GM19035 (cell line): ENCODE results near the gene PNPLA7.
A peak's percentile ranks its signal among the peaks of the same experiment; 100 is the strongest.
"Not testable (repeated sequence)": the region's sequence is repeated elsewhere in the genome, so short reads cannot be mapped to it uniquely, and the experiment has no call there.

Experiments
- ATAC-seq: cut with Tn5 transposase; IDR thresholded peaks from one replicate; pipeline ENCODE4 v1.9.1; 2021; ENCODE audit not compliant: unreplicated experiment

Gene PNPLA7

GRCh38 chr9:137575716-137576411 is 25.7 kb upstream of the PNPLA7 start:
- no peak for ATAC-seq

GRCh38 chr9:137575364-137575715 is 25.1 kb upstream of the PNPLA7 start:
- ATAC-seq: no peak

DNA sequence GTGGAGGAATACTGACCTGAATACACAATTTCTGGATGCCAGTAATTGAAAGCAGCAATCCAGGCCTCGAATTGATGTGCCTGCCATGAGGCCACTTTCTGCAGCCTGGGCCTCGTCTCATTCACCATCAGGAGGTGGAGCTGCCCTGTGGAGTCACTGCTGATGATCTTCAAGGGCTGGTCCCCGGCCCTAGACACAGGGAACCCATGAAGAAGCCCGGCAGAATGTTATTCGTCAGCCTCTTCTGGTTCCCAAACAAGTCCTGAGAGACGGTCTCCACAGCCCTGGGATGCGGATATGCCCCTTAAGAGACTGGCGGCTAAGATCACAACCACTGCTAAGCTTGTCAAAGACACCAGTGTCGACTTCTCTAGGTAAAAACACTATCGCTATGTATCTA is 24.0 kb upstream of the PNPLA7 start:
- no peak for ATAC-seq

- no peak for ATAC-seq
These were observed 20.4 kb upstream of the PNPLA7 start for GRCh38 chr9:137570566-137570965.

DNA sequence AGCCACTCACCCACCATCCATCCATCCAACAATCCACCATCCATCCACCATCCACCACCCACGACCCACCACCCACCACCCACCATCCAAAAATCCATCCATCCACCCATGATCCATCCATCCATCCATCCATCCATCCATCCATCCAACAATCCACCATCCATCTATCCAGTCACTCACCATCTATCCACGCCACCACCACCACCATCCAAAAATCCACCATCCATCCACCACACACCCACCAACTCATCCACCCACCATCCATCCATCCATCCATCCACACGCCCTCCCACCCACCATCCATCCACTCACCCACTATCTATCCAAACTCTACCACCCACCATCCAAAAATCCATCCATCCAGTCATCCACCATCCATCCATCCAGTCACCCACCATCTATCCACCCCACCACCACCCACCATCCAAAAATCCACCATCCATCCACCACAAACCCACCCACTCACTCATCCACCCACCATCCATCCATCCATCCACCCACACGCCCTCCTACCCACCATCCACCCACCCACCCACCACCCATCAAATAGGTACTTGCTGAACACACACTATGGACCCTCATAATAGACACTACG is 19.5 kb upstream of the PNPLA7 start:
- no peak for ATAC-seq

DNA sequence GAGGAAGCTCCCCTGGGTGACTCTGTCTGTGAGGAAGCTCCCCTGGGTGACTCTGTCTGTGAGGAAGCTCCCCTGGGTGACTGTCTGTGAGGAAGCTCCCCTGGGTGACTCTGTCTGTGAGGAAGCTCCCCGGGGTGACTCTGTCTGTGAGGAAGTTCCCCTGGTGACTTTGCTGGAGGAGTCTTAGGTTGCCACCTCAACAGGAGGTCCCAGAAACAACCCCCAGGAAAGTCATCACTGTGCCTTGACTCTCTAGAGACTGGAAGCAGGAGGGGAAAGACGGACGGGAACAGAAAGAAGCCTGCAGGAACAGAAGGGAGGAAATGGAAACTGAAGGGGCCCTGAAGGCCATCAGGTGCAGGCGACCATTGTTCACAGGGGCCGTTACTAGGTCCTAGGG is 18.2 kb upstream of the PNPLA7 start:
- ATAC-seq: not testable (repeated sequence)

DNA sequence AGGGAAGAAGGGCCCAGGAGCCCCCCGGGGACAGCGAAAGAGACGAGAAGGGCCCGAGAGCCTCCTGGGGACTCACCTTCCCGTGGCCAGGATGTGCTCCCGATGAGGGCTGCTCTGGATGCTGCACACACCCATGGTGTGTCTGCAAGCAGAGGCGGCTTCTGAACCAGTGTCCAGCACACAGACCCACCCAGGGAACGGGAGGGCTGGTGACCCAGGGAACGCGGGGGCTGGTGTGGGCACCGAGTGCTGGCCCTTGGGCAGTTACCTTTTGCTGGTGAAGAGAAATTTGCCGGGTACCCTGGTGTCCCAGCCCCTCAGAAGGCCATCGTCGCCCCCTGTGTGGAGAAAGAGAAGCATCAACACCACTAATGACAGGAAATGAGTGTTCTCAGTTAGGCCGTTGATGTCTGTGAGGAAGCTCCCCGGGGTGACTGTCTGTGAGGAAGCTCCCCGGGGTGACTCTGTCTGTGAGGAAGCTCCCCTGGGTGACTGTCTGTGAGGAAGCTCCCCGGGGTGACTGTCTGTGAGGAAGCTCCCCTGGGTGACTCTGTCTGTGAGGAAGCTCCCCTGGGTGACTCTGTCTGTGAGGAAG is 14.7 kb upstream of the PNPLA7 start:
- no peak for ATAC-seq

GRCh38 chr9:137564134-137564533 is 13.9 kb upstream of the PNPLA7 start:
- no peak for ATAC-seq

DNA sequence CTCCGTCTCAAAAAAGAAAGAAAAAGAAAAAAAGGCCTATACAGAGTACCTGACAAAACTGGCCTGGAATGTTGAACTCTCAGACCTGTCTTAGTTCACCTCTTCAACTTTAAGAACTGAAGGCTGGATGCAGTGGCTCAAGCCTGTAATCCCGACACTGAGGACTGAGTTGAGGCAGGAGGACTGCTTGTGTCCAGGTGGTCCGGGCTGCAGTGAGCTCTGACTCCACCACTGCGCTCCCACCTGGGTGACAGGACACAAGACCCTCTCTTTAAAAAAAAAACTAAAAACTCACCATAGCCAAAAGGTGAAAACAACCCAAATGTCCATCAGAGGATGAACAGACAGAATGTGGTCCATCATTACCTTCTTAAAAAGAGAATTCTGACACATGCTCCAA is 7.9 kb upstream of the PNPLA7 start:
- no peak for ATAC-seq

GRCh38 chr9:137556069-137556838 is 6.1 kb upstream of the PNPLA7 start:
- ATAC-seq: no peak

DNA sequence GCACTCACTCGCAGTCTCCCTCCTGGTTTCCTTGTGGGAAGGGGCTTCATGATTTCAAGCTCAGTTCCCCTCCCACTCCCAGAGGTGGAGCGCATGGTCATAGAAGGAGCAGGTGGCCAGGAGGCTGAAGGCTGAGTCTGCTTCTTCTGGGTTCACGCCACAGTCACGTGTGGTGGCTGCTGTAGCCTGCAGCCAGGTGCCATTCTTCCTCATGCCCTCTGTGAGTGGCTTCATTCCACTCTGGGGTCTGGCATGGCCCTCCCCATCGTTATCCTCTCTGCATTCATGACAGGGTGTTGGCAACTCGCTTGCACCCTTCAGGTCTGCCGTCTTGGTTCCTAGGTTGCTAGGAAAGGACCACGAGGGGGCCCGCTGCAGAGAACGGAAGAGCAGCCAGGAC is 5.0 kb upstream of the PNPLA7 start:
- no peak for ATAC-seq

DNA sequence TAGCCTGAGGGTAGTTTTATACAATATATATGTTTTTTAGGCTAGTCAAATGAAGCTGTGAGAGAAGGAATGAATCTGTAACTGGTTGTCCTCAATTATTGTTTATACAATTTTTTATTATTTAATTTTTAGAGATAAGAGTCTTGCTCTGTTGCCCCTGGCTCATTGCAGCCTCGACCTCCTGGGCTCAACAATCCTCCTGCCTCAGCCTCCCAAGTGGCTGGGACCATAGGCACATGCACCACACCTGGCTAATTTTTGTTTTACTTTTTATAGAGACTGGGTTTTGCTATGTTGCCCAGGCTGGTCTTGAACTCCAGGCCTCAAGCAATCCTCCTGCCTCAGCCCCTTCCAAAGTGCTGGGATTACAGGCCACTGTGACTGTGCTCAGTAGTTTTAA is 4.1 kb upstream of the PNPLA7 start:
- ATAC-seq: no peak

- not testable (repeated sequence) for ATAC-seq
These were observed 3.5 kb upstream of the PNPLA7 start for GRCh38 chr9:137553654-137554053.

DNA sequence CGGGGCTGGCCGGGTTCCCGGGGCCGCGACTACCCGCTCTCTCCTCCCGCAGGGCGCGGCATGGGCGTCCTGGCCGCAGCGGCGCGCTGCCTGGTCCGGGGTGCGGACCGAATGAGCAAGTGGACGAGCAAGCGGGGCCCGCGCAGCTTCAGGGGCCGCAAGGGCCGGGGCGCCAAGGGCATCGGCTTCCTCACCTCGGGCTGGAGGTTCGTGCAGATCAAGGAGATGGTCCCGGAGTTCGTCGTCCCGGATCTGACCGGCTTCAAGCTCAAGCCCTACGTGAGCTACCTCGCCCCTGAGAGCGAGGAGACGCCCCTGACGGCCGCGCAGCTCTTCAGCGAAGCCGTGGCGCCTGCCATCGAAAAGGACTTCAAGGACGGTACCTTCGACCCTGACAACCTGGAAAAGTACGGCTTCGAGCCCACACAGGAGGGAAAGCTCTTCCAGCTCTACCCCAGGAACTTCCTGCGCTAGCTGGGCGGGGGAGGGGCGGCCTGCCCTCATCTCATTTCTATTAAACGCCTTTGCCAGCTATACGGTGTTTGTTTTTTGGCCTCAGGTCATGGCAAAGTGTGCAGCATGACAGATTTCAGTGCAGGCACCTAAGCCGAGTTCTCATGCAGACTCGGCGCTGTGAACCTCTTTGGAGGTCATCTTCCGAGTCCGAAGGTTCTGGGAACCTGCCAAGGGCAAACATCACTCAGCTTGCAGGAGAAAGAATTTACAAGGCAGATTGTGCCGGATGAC is 2.0 kb upstream of the PNPLA7 start:
- peak; percentile 10 for ATAC-seq

DNA sequence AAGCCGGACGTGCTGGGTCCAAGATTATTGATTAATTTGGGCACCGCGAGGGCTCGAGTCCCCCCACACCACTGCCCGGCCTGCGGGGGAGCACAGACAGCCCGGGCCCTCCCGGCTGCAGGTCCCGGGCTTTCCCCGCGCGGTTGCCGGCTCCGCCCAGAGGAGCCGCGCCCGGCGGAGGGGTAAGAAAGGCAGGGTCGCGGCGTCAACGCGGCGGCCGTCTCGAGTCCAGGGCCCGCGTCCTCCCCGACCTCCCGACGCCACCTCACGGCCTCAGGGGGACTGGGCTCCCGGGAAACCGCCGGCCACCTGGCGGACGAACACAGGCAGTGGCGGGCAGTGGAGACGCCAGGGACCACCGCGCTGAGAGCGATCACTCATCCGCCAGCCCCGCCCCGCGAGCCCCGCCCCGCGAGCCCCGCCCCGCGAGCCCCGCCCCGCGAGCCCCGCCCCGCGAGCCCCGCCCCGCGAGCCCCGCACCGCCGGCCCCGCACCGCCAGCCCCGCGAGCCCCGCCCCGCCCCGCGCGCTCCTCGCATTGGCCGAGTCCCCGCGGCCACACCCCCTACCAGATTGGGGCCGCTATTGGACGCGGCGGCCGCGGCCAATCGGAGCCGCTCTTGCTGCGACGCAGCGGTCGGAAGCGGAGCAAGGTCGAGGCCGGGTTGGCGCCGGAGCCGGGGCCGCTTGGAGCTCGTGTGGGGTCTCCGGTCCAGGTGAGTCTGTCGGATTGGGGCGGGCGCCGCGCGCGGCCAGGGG is 1.2 kb upstream of the PNPLA7 start, which contains the start of gene MRPL41:
MRPL41 (plus strand) TSS at position 616 of the 758 bp plus-strand sequence. CDS start 203 bp downstream, outside the sequence.
- peak; percentile 80 for ATAC-seq

GRCh38 chr9:137550958-137551263 is 709 bp upstream of the PNPLA7 start:
- ATAC-seq: not testable (repeated sequence)

DNA sequence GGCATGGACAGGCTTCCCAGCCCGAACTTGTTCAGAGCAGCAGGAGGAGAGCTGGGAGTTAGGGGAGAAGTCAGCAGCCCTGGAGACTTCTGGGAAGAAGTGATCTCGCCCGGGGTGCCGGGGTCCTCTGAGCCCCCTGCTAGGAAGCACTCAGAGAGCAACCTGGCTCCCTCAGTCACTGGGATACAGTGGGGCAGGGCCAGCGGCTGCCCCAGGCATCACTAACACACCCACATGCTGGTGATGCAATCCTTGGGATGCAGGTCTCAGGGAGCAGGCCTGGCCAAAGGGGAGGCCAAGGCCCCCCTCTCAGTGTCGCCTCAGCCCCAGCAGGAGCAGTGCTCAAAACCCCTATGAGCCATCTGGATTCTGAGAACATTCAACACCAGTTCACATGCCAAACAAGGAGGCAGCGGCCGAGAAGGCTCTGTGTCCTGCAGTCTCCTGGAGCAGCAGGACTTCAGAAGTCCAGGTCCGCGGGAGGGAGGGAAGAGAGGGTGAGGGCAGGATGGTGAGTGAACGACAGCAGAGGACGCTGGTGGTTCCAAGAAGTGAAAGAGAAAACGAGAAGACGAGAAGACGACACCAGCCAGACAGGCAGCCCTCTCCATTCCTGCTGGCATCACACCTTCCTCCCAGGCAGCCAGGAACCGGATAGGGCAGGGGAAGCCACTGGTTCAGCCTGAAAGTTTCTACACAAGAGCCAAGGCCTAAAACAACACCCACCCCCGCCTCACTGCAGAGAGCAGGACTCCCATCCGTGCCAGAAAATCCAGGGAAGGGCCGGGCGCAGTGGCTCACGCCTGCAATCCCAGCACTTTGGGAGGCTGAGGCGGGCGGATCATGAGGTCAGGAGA is 2.3 kb downstream of the PNPLA7 start:
- no peak for ATAC-seq

DNA sequence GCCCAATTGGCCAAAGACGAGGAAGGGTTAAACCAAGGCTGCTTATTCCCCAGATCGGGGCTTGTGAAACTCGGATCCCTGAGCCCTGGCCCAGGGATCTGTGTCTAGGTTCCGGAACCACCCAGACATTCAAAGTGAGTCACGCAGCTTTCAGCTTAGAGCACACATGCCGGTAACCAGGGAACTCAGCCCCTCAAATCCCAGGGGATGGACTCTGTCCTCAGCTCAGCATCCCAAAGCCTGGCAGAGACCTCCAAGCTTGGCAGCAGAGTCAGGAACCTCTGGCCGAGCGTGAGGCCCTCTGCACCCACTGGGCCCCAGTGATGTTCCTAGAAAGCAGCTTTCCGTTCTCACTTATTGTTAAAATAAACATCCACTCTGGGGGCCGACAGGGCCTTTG is 5.1 kb downstream of the PNPLA7 start:
- ATAC-seq: no peak

- ATAC-seq: no peak
These were observed 5.9 kb downstream of the PNPLA7 start for GRCh38 chr9:137544176-137544760.
